GM12892 (cell line): Measurements from ENCODE around the gene PLAC8.

Experiments used
- POLR2A ChIP-seq: IDR thresholded peaks from 2 replicates; pipeline ENCODE4 v1.6.1; 2011; ENCODE audit warnings: low read depth, low read length, control low read depth
- POLR2AphosphoS5 ChIP-seq: IDR thresholded peaks from 2 replicates; pipeline ENCODE4 v1.6.1; 2011; ENCODE audit warnings: low read depth, low read length, control low read depth

- TF ChIP-seq POLR2A: no peak
- no peak for TF ChIP-seq POLR2AphosphoS5
Measured at GRCh38 chr4:83089410-83090157, 24.9 kb downstream of the PLAC8 start.
